Mucosa of rectum (tissue), 2 donors: ENCODE data around the gene OAF.
"Not testable (repeated sequence)": the region's sequence is repeated elsewhere in the genome, so short reads cannot be mapped to it uniquely, and the experiment has no call there.

Source experiments
- H3K27ac ChIP-seq, 2 donors: one replicate each; pipeline ENCODE4 v1.7.0; 2013; ENCODE audit warnings: inconsistent platforms in 2 of 2, low read depth in 2 of 2, low read length in 2 of 2
- H3K27me3 ChIP-seq, 2 donors: one replicate each; pipeline ENCODE4 v1.7.0; 2013; ENCODE audit warnings: low read length in 2 of 2; ENCODE audit not compliant: control insufficient read depth in 2 of 2, insufficient read depth in 2 of 2
- H3K36me3 ChIP-seq, 2 donors: one replicate each; pipeline ENCODE4 v1.7.0; 2013; ENCODE audit warnings: low read length in 2 of 2; ENCODE audit not compliant: control insufficient read depth in 2 of 2, insufficient read depth in 2 of 2
- H3K4me1 ChIP-seq, 2 donors: one replicate each; pipeline ENCODE4 v1.7.0; 2013; ENCODE audit warnings: low read length in 2 of 2, mild to moderate bottlenecking in 1 of 2; ENCODE audit not compliant: control insufficient read depth in 2 of 2, insufficient read depth in 2 of 2
- H3K4me3 ChIP-seq, 2 donors: one replicate each; pipeline ENCODE4 v1.7.0; 2013; ENCODE audit warnings: low read length in 2 of 2
- H3K9ac ChIP-seq, 2 donors: one replicate each; pipeline ENCODE4 v1.7.0; 2013; ENCODE audit warnings: low read length in 2 of 2, low read depth in 1 of 2, mild to moderate bottlenecking in 1 of 2
- H3K9me3 ChIP-seq, 2 donors: one replicate each; pipeline ENCODE4 v1.7.0; 2013; ENCODE audit warnings: low read length in 2 of 2; ENCODE audit not compliant: control insufficient read depth in 2 of 2
- donor health status: healthy.
- donor health status: Normal muscosa, but diverticular disease.

Gene OAF

GRCh38 chr11:120173807-120174206 is 37.0 kb upstream of the OAF start:
- H3K4me3 ChIP-seq, result no peak overlapping the region
- peaks cover under 1 to 8% of the 10 kb centered on the region in 2 donors for H3K27me3 ChIP-seq
- H3K9me3 ChIP-seq, result no peaks in the 10 kb centered on the region
- H3K27ac ChIP-seq, result no peak overlapping the region
- no peaks in the 10 kb centered on the region for H3K36me3 ChIP-seq
- H3K9ac ChIP-seq, result no peak overlapping the region
- H3K4me1 ChIP-seq, result peaks cover 5 to 9% of the 10 kb centered on the region in 2 donors

GRCh38 chr11:120174866-120175265 is 36.0 kb upstream of the OAF start:
- peaks cover 0 to 8% of the 10 kb centered on the region in 2 donors for H3K27me3 ChIP-seq
- H3K36me3 ChIP-seq, result no peaks in the 10 kb centered on the region
- peaks cover 0 to under 1% of the 10 kb centered on the region in 2 donors for H3K4me1 ChIP-seq
- H3K9ac ChIP-seq, result no peak overlapping the region
- no peak overlapping the region for H3K27ac ChIP-seq
- no peaks in the 10 kb centered on the region for H3K9me3 ChIP-seq
- H3K4me3 ChIP-seq, result no peak overlapping the region

GRCh38 chr11:120178561-120179056 is 32.2 kb upstream of the OAF start:
- Histone ChIP-seq H3K9ac (no peak overlapping the region), H3K4me1 (peaks cover 14 to 16% of the 10 kb centered on the region in 2 donors), H3K9me3 (no peaks in the 10 kb centered on the region), H3K27me3 (no peaks in the 10 kb centered on the region), H3K4me3 (no peak overlapping the region), H3K36me3 (no peaks in the 10 kb centered on the region), H3K27ac (no peak overlapping the region)

GRCh38 chr11:120179057-120179672 is 31.7 kb upstream of the OAF start:
- no peaks in the 10 kb centered on the region for H3K27me3 ChIP-seq
- no peak overlapping the region for H3K27ac ChIP-seq
- peaks cover 20 to 22% of the 10 kb centered on the region in 2 donors for H3K4me1 ChIP-seq

GRCh38 chr11:120180063-120180462 is 30.8 kb upstream of the OAF start:
- not testable (repeated sequence) for H3K4me3 ChIP-seq, H3K27ac ChIP-seq, H3K9me3 ChIP-seq, H3K36me3 ChIP-seq, H3K9ac ChIP-seq, H3K27me3 ChIP-seq
- H3K4me1 ChIP-seq, result peaks cover 26 to 31% of the 10 kb centered on the region in 2 donors

More at GRCh38 chr11:120179057-120179672, 31.7 kb upstream of the OAF start:
- Histone ChIP-seq H3K4me3 (no peak overlapping the region), H3K9ac (no peak overlapping the region), H3K9me3 (no peaks in the 10 kb centered on the region), H3K36me3 (no peaks in the 10 kb centered on the region)

- Histone ChIP-seq H3K9ac (no peak overlapping the region), H3K27ac (no peak overlapping the region), H3K4me1 (peaks cover 28 to 35% of the 10 kb centered on the region in 2 donors)
These were observed 30.1 kb upstream of the OAF start for GRCh38 chr11:120180551-120181232.

GRCh38 chr11:120181376-120181975 is 29.4 kb upstream of the OAF start:
- no peaks in the 10 kb centered on the region for H3K9me3 ChIP-seq
- H3K27ac ChIP-seq, result no peak overlapping the region
- H3K4me3 ChIP-seq, result no peak overlapping the region
- H3K4me1 ChIP-seq, result peaks cover 36 to 43% of the 10 kb centered on the region in 2 donors
- no peaks in the 10 kb centered on the region for H3K36me3 ChIP-seq
- H3K9ac ChIP-seq, result no peak overlapping the region
- H3K27me3 ChIP-seq, result no peaks in the 10 kb centered on the region

More at GRCh38 chr11:120180551-120181232, 30.1 kb upstream of the OAF start:
- H3K4me3 ChIP-seq, result no peak overlapping the region
- no peaks in the 10 kb centered on the region for H3K9me3 ChIP-seq
- H3K27me3 ChIP-seq, result no peaks in the 10 kb centered on the region
- H3K36me3 ChIP-seq, result no peaks in the 10 kb centered on the region

GRCh38 chr11:120182372-120182771 is 28.5 kb upstream of the OAF start:
- Histone ChIP-seq H3K9ac (peak overlapping the region in 1 of 2 donors; percentile 39), H3K4me1 (peaks cover 45 to 52% of the 10 kb centered on the region in 2 donors), H3K36me3 (no peaks in the 10 kb centered on the region), H3K27me3 (no peaks in the 10 kb centered on the region), H3K4me3 (no peak overlapping the region), H3K27ac (peak overlapping the region in 1 of 2 donors; percentile 56), H3K9me3 (no peaks in the 10 kb centered on the region)

- no peak overlapping the region for H3K4me3 ChIP-seq
- no peaks in the 10 kb centered on the region for H3K36me3 ChIP-seq
- peak overlapping the region in 1 of 2 donors; percentile 39 for H3K9ac ChIP-seq
- peaks cover 51 to 57% of the 10 kb centered on the region in 2 donors for H3K4me1 ChIP-seq
- no peaks in the 10 kb centered on the region for H3K27me3 ChIP-seq
- H3K27ac ChIP-seq, result peak overlapping the region; percentile 47 to 56
- H3K9me3 ChIP-seq, result no peaks in the 10 kb centered on the region
These were observed 27.9 kb upstream of the OAF start for GRCh38 chr11:120182790-120183491.
